ENCODE measurements around the gene CAMKMT. TPM values are rescaled to one million over a fixed set of nuclear protein-coding genes. Genes with fewer than 3 reads are reported as not detected.

CAMKMT gene
- total RNA-seq, 2 donors from 2014 or later, result 13.5 to 26.5 TPM

GRCh38 chr2:44546459-44547127 is 184.8 kb downstream of the CAMKMT start:
- H3K4me3 Mint-ChIP-seq, result no peak overlapping the region
- no peak overlapping the region for H3K27ac Mint-ChIP-seq
- no peaks in the 10 kb centered on the region for H3K27me3 Mint-ChIP-seq
- peaks cover 7 to 12% of the 10 kb centered on the region in 2 donors for H3K4me1 Mint-ChIP-seq (ENCODE audit: low read depth in 2 of 2)
- no peaks in the 10 kb centered on the region for H3K36me3 Mint-ChIP-seq
- ATAC-seq, result no peak
- no peak for DNase-seq (ENCODE audit: low spot score)
- no peaks in the 10 kb centered on the region for H3K9me3 Mint-ChIP-seq

DNA sequence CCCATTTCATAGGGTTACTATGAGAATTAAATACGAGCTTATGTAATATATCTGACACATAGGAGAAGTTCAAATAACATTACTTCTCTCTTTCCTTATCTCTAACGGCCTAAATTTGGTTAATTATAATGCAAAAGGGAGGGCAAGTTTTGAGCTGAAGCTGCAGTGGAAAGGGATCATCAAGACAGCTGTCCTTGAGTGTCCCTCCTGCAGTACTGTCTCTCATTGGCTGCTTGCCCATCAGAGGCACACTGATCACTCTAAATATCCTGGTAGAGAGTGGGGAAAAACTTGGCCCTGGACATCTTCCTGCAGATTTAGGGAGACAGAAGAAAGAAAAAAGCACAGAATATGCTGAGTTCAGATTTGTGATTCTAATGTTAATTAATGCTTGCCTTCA is 186.0 kb downstream of the CAMKMT start:
- no peak overlapping the region for H3K27ac Mint-ChIP-seq
- no peak overlapping the region for H3K4me3 Mint-ChIP-seq
- H3K9me3 Mint-ChIP-seq, result no peaks in the 10 kb centered on the region
- ATAC-seq (no peak), DNase-seq (ENCODE audit: low spot score) (no peak)
- H3K36me3 Mint-ChIP-seq, result no peaks in the 10 kb centered on the region
- peaks cover 7 to 9% of the 10 kb centered on the region in 2 donors for H3K4me1 Mint-ChIP-seq (ENCODE audit: low read depth in 2 of 2)
- no peaks in the 10 kb centered on the region for H3K27me3 Mint-ChIP-seq

GRCh38 chr2:44548221-44549098 is 186.7 kb downstream of the CAMKMT start:
- H3K36me3 Mint-ChIP-seq, result no peaks in the 10 kb centered on the region
- ATAC-seq (no peak), DNase-seq (ENCODE audit: low spot score) (no peak)
- H3K4me3 Mint-ChIP-seq, result no peak overlapping the region
- peak overlapping the region in 1 of 2 donors; percentile 22 for H3K27ac Mint-ChIP-seq
- no peaks in the 10 kb centered on the region for H3K27me3 Mint-ChIP-seq
- H3K9me3 Mint-ChIP-seq, result no peaks in the 10 kb centered on the region
- peaks cover 7 to 9% of the 10 kb centered on the region in 2 donors for H3K4me1 Mint-ChIP-seq (ENCODE audit: low read depth in 2 of 2)

- ATAC-seq (no peak), DNase-seq (ENCODE audit: low spot score) (no peak)
- Mint-ChIP-seq H3K27me3 (no peaks in the 10 kb centered on the region), H3K4me1 (ENCODE audit: low read depth in 2 of 2) (peaks cover 7 to 9% of the 10 kb centered on the region in 2 donors), H3K9me3 (no peaks in the 10 kb centered on the region), H3K4me3 (no peak overlapping the region), H3K36me3 (no peaks in the 10 kb centered on the region), H3K27ac (no peak overlapping the region)
Measured at GRCh38 chr2:44549099-44549471, 187.3 kb downstream of the CAMKMT start.

DNA sequence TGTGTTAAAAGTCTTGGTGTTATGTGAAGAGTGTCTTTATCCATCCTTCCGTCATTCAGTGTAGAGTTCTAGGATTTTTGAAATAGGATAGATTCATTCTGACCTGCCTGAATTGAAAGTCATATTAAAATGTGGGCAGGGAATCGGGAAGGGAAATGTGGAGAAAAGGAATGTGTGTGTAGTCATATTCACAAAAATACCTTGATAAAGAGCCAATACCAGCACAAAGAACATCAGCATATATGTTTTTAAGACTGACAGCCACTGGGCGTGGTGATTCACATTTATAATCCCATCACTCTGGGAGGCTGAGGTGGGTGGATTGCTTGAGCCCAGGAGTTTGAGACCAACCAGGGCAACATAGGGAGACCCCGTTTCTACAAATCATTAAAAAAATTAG is 188.1 kb downstream of the CAMKMT start:
- H3K4me1 Mint-ChIP-seq (ENCODE audit: low read depth in 2 of 2), result peaks cover 7 to 9% of the 10 kb centered on the region in 2 donors
- no peak overlapping the region for H3K4me3 Mint-ChIP-seq
- no peaks in the 10 kb centered on the region for H3K27me3 Mint-ChIP-seq
- no peaks in the 10 kb centered on the region for H3K36me3 Mint-ChIP-seq
- no peaks in the 10 kb centered on the region for H3K9me3 Mint-ChIP-seq
- peak overlapping the region in 1 of 2 donors; percentile 4 for H3K27ac Mint-ChIP-seq
- ATAC-seq (no peak), DNase-seq (ENCODE audit: low spot score) (no peak)

DNA sequence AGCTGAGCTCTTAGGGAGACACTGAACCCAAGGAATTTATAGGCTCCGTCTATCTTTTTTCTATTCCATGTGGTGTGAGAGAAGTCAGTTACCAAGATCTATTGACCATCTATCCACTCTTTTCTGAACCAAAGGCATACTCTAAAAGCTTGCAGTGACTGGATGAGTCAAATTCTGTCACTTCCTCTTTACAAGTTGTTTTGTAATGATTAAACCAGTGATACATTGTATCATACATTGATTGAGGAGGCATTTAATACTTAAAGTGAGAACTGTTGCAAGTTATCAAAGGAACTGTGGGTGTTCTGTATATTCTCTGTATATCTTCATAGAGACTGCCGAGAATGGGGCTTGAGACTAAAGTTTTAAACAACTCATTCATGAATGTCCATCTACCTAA is 188.8 kb downstream of the CAMKMT start:
- DNase-seq (ENCODE audit: low spot score) (no peak), ATAC-seq (peak; percentile 64 to 71)
- Mint-ChIP-seq H3K36me3 (no peaks in the 10 kb centered on the region), H3K9me3 (no peaks in the 10 kb centered on the region), H3K27me3 (no peaks in the 10 kb centered on the region), H3K4me3 (no peak overlapping the region), H3K4me1 (ENCODE audit: low read depth in 2 of 2) (peaks cover 7 to 9% of the 10 kb centered on the region in 2 donors), H3K27ac (no peak overlapping the region)

DNA sequence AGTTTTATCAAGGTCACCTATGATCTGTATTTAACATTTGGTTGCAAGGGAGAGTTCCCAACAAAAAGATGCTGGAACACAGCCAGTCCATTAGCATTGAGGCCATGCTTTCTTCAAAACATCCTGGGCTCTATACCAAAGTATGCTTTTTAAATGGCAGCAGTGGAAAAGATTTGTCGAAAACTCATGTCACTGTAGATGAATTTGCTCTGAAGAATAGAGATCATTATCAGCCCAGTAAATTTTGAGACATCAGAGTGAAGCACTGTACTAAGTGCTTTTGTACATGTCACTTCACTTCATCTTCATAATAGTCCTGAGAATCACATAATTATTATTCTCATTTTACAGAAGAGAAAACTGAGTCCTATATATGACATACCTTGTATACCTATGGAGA is 189.8 kb downstream of the CAMKMT start:
- DNase-seq (ENCODE audit: low spot score) (no peak), ATAC-seq (no peak)
- H3K36me3 Mint-ChIP-seq, result no peaks in the 10 kb centered on the region
- no peaks in the 10 kb centered on the region for H3K9me3 Mint-ChIP-seq
- H3K4me1 Mint-ChIP-seq (ENCODE audit: low read depth in 2 of 2), result peaks cover 7 to 9% of the 10 kb centered on the region in 2 donors
- H3K27ac Mint-ChIP-seq, result no peak overlapping the region
- no peak overlapping the region for H3K4me3 Mint-ChIP-seq
- H3K27me3 Mint-ChIP-seq, result no peaks in the 10 kb centered on the region

- H3K27me3 Mint-ChIP-seq, result no peaks in the 10 kb centered on the region
- H3K36me3 Mint-ChIP-seq, result no peaks in the 10 kb centered on the region
- H3K9me3 Mint-ChIP-seq, result no peaks in the 10 kb centered on the region
- no peak for DNase-seq (ENCODE audit: low spot score)
- ATAC-seq, result no peak
- no peak overlapping the region for H3K27ac Mint-ChIP-seq
- peaks cover 6 to 7% of the 10 kb centered on the region in 2 donors for H3K4me1 Mint-ChIP-seq (ENCODE audit: low read depth in 2 of 2)
- H3K4me3 Mint-ChIP-seq, result no peak overlapping the region
Measured at GRCh38 chr2:44553456-44553855, 191.7 kb downstream of the CAMKMT start.

DNA sequence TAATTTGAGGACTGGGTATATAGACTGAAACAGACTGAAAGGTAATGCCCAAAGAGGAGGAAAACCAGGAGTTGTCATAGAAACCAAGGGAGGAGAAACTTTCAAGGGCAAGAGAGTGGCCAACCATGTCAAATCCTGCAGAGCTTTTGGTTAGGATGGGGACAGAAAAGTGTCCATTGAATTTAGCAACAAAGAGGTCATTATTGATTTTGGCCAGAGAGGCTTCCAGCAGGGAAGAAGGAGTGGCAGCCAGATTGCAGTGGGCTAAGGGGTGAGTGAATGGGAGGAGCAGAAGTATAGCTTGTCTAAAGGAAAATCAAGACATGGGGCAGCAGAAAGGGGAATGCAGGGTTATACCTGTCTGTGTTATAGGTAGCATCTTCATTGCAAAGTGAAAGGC is 194.0 kb downstream of the CAMKMT start:
- Mint-ChIP-seq H3K27ac (no peak overlapping the region), H3K9me3 (no peaks in the 10 kb centered on the region), H3K4me3 (no peak overlapping the region), H3K27me3 (no peaks in the 10 kb centered on the region), H3K36me3 (no peaks in the 10 kb centered on the region), H3K4me1 (ENCODE audit: low read depth in 2 of 2) (peaks cover 0 to 3% of the 10 kb centered on the region in 2 donors)
- ATAC-seq, result no peak
- DNase-seq (ENCODE audit: low spot score), result no peak

DNA sequence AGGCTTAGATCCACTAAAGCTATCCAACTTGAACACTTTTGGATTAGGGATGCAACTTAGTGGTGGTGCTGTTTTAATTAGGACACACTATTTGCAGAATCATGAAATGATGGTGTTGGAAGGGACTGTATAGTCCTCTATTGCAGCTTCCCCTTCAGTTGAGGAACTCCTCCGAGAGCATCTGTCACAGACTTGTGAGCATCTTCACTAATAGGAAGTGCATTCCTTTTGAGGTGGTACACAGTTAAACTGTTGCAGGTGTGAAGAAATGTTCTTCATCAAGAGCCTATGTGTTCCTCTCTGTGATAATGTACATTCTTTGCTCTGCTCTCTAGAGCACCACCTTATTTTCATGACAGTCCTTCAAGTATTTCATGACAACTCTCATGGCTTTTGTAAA is 197.4 kb downstream of the CAMKMT start:
- Mint-ChIP-seq H3K27ac (no peak overlapping the region), H3K4me1 (ENCODE audit: low read depth in 2 of 2) (no peaks in the 10 kb centered on the region), H3K27me3 (no peaks in the 10 kb centered on the region), H3K36me3 (no peaks in the 10 kb centered on the region), H3K4me3 (no peak overlapping the region), H3K9me3 (no peaks in the 10 kb centered on the region)
- ATAC-seq (no peak), DNase-seq (ENCODE audit: low spot score) (no peak)

DNA sequence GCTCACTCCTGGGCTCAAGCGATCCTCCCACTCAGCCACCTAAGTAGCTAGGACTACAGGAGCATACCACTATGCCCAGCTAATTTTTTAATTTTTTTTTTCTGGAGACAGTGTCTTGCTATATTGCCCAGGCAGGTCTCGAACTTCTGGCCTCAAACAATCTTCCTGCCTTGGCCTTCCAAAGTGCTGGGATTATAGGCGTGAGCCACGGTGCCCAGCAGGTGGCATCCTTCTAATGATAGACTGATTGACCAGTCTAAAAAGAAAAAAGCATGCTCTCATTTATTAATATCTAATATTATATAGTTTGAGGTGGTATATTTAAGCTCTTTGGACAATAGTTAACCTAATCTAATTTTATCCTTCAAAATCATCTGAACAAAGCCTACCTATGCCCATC is 198.6 kb downstream of the CAMKMT start:
- H3K4me1 Mint-ChIP-seq (ENCODE audit: low read depth in 2 of 2), result no peaks in the 10 kb centered on the region
- DNase-seq (ENCODE audit: low spot score) (no peak), ATAC-seq (no peak)
- H3K9me3 Mint-ChIP-seq, result no peaks in the 10 kb centered on the region
- no peaks in the 10 kb centered on the region for H3K27me3 Mint-ChIP-seq
- H3K27ac Mint-ChIP-seq, result no peak overlapping the region
- no peaks in the 10 kb centered on the region for H3K36me3 Mint-ChIP-seq
- no peak overlapping the region for H3K4me3 Mint-ChIP-seq

- H3K4me3 Mint-ChIP-seq, result no peak overlapping the region
- no peaks in the 10 kb centered on the region for H3K36me3 Mint-ChIP-seq
- no peaks in the 10 kb centered on the region for H3K27me3 Mint-ChIP-seq
- H3K4me1 Mint-ChIP-seq (ENCODE audit: low read depth in 2 of 2), result no peaks in the 10 kb centered on the region
- DNase-seq (ENCODE audit: low spot score) (no peak), ATAC-seq (no peak)
- H3K9me3 Mint-ChIP-seq, result no peaks in the 10 kb centered on the region
- H3K27ac Mint-ChIP-seq, result no peak overlapping the region
Measured at GRCh38 chr2:44560941-44561340, 199.2 kb downstream of the CAMKMT start.

- ATAC-seq (no peak), DNase-seq (ENCODE audit: low spot score) (no peak)
- H3K4me1 Mint-ChIP-seq (ENCODE audit: low read depth in 2 of 2), result no peaks in the 10 kb centered on the region
- H3K4me3 Mint-ChIP-seq, result no peak overlapping the region
- H3K27ac Mint-ChIP-seq, result no peak overlapping the region
- H3K36me3 Mint-ChIP-seq, result no peaks in the 10 kb centered on the region
- H3K27me3 Mint-ChIP-seq, result no peaks in the 10 kb centered on the region
- no peaks in the 10 kb centered on the region for H3K9me3 Mint-ChIP-seq
Measured at GRCh38 chr2:44562737-44563136, 201.0 kb downstream of the CAMKMT start.

DNA sequence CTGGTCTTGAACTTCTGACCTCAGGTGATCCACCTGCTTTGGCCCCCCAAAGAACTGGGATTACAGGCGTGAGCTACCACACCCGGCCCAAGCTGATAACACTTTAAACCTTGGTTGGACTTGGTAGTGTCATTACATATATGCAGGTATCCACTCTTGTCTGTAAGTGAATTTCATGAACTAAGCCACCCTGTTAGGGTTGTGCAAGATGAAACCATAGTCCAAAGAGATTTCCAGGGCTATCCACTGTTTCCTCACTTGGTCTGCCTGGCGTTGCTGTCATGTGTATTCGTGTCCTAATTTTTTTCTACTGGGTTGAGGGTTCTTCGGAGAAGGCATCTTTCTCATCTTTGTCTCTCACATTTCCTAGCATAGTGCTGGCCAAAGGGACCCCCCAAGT is 203.0 kb downstream of the CAMKMT start:
- DNase-seq (ENCODE audit: low spot score) (no peak), ATAC-seq (no peak)
- H3K4me1 Mint-ChIP-seq (ENCODE audit: low read depth in 2 of 2), result peaks cover 0 to 3% of the 10 kb centered on the region in 2 donors
- H3K27me3 Mint-ChIP-seq, result no peaks in the 10 kb centered on the region
- no peaks in the 10 kb centered on the region for H3K9me3 Mint-ChIP-seq
- no peak overlapping the region for H3K4me3 Mint-ChIP-seq
- no peak overlapping the region for H3K27ac Mint-ChIP-seq
- no peaks in the 10 kb centered on the region for H3K36me3 Mint-ChIP-seq

Measured in natural killer cell treated with Interleukin-12 subunit alpha and Interleukin-12 subunit beta and Interleukin-15 and Interleukin-18, amount 100 ng/mL, for 72 hours (primary cell).